HepG2 (cell line): ENCODE results near the gene NOL12. TPM values are rescaled to one million over a fixed set of nuclear protein-coding genes. Genes with fewer than 3 reads are reported as not detected.

ENCODE experiments used
- DRAP1 ChIP-seq: IDR thresholded peaks from 2 replicates; pipeline ENCODE4 v1.6.1; 2016; ENCODE audit warnings: missing genetic modification reagents, missing compliant biosample characterization
- HMGA1 ChIP-seq: sonication (generic); formaldehyde crosslinking; conservative IDR thresholded peaks from 2 replicates; pipeline ENCODE4 v1.4.0; 2020; ENCODE audit warnings: missing genetic modification reagents
- PAXIP1 ChIP-seq: sonication (generic); formaldehyde crosslinking; conservative IDR thresholded peaks from 2 replicates; pipeline ENCODE4 v1.4.0; 2020; ENCODE audit warnings: mild to moderate bottlenecking, missing genetic modification reagents, moderate library complexity
- PCBP1 ChIP-seq: fragments of 200-400 bp; formaldehyde crosslinking; IDR thresholded peaks from 2 replicates; pipeline ENCODE4 v1.6.1; 2017; ENCODE audit warnings: mild to moderate bottlenecking, low read depth, low read length, borderline replicate concordance
- SIN3A ChIP-seq: IDR thresholded peaks from 2 replicates; pipeline ENCODE4 v1.6.1; 2011; ENCODE audit warnings: low read depth, mild to moderate bottlenecking, control low read depth, low read length, borderline replicate concordance
- TFDP1 ChIP-seq: IDR thresholded peaks from 2 replicates; pipeline ENCODE4 v1.6.1; 2016; ENCODE audit warnings: missing compliant biosample characterization, missing genetic modification reagents, borderline replicate concordance
- ZBTB7B ChIP-seq: sonication (generic); formaldehyde crosslinking; IDR thresholded peaks from 2 replicates; pipeline ENCODE4 v1.4.0; 2020; ENCODE audit warnings: missing genetic modification reagents
- ZHX2 ChIP-seq, 2 experiments: sonication (generic) in 1 of 2; formaldehyde crosslinking in 1 of 2; IDR thresholded peaks; 2 replicates each; pipeline versions ENCODE4 v1.6.1 to v1.9.0; 2014 to 2022; ENCODE audit warnings: antibody characterized with exemption in 1 of 2, borderline replicate concordance in 1 of 2, inconsistent platforms in 1 of 2, low read depth in 1 of 2, missing genetic modification reagents in 1 of 2
- ZNF709 ChIP-seq: sonication (generic); formaldehyde crosslinking; IDR thresholded peaks from 2 replicates; pipeline ENCODE4 v1.5.0; 2020; ENCODE audit warnings: mild to moderate bottlenecking, missing genetic modification reagents
- polyA plus RNA-seq, 8 experiments: library from polyadenylated mRNA; depleted of rRNA in 3 of 8; stranded (reverse) in 7 of 8; unstranded in 1 of 8; fragments of >200 nt; fragmentation: Illumina TruSeq in 4 of 8; extraction: Trizol in 4 of 8; gene quantifications; 2 replicates each; pipeline versions ENCODE4 v1.2.1 to v1.2.3, GENCODE V29; 2011 to 2016; ENCODE audit warnings: low read depth in 4 of 8, missing spikeins in 1 of 8, mixed read lengths in 1 of 8; ENCODE audit not compliant: insufficient read depth in 1 of 8
- total RNA-seq, 5 experiments: library from RNA; depleted of rRNA; stranded (reverse); fragments of >200 nt; fragmentation: Illumina TruSeq; extraction: Trizol; gene quantifications; 2 replicates each; pipeline ENCODE4 v1.2.3, GENCODE V29; 2016; ENCODE audit warnings: low read depth in 1 of 5
- TF ChIP-seq, protein P1 (sequence below): sonication (generic); formaldehyde crosslinking; IDR thresholded peaks from 2 replicates; pipeline ENCODE4 v1.4.0; 2020; ENCODE audit warnings: mild to moderate bottlenecking, missing genetic modification reagents
- TF ChIP-seq, protein P2 (sequence below): sonication (generic); formaldehyde crosslinking; IDR thresholded peaks from 2 replicates; pipeline ENCODE4 v1.9.0; 2021; ENCODE audit warnings: missing genetic modification reagents, mild to moderate bottlenecking, borderline replicate concordance

The NOL12 gene
- total and polyA plus RNA-seq, 2 of the 13 experiments (the other 11 are each of a cell fraction or from before 2014, with no cell fraction given), result 14.3 to 31.4 TPM

GRCh38 chr22:37676736-37677492 is 9.2 kb upstream of the NOL12 start (continued):
- TF ChIP-seq, protein P1, sequence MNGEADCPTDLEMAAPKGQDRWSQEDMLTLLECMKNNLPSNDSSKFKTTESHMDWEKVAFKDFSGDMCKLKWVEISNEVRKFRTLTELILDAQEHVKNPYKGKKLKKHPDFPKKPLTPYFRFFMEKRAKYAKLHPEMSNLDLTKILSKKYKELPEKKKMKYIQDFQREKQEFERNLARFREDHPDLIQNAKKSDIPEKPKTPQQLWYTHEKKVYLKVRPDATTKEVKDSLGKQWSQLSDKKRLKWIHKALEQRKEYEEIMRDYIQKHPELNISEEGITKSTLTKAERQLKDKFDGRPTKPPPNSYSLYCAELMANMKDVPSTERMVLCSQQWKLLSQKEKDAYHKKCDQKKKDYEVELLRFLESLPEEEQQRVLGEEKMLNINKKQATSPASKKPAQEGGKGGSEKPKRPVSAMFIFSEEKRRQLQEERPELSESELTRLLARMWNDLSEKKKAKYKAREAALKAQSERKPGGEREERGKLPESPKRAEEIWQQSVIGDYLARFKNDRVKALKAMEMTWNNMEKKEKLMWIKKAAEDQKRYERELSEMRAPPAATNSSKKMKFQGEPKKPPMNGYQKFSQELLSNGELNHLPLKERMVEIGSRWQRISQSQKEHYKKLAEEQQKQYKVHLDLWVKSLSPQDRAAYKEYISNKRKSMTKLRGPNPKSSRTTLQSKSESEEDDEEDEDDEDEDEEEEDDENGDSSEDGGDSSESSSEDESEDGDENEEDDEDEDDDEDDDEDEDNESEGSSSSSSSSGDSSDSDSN, result peak; percentile 43; the same call in 1 of the 2 replicates
- TF ChIP-seq HMGA1 (CRISPR knock-in tag) (no peak), PCBP1 (no peak), ZBTB7B (CRISPR knock-in tag) (0 out of 2 replicates have a peak, but pooled peaks have one; percentile 9), SIN3A (peak; percentile 68; the same call in 1 of the 2 replicates), ZNF709 (CRISPR knock-in tag) (0 out of 2 replicates have a peak, but pooled peaks have one; percentile 25), PAXIP1 (CRISPR knock-in tag) (peak; percentile 62; the same call in 1 of the 2 replicates), TFDP1 (CRISPR knock-in tag) (peak; percentile 38; the same call in 1 of the 2 replicates), ZHX2 (IDR thresholded peaks at IDR 0.05; ENCODE audit: low read depth) (0 out of 2 replicates have a peak, but pooled peaks have one; percentile 11), ZHX2 (CRISPR knock-in tag; IDR thresholded peaks at IDR 0.05; ENCODE audit: borderline replicate concordance) (no peak), DRAP1 (CRISPR knock-in tag) (0 out of 2 replicates have a peak, but pooled peaks have one; percentile 33)
- TF ChIP-seq, protein P2, sequence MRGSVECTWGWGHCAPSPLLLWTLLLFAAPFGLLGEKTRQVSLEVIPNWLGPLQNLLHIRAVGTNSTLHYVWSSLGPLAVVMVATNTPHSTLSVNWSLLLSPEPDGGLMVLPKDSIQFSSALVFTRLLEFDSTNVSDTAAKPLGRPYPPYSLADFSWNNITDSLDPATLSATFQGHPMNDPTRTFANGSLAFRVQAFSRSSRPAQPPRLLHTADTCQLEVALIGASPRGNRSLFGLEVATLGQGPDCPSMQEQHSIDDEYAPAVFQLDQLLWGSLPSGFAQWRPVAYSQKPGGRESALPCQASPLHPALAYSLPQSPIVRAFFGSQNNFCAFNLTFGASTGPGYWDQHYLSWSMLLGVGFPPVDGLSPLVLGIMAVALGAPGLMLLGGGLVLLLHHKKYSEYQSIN (CRISPR knock-in tag), result no peak
